ENCODE data around the gene NUP160. TPM values are rescaled to one million over a fixed set of nuclear protein-coding genes. Genes with fewer than 3 reads are reported as not detected.

NUP160 gene
- total RNA-seq, 6 experiments from 2014 or later, result 9.5 to 14.3 (median 11.2) TPM

DNA sequence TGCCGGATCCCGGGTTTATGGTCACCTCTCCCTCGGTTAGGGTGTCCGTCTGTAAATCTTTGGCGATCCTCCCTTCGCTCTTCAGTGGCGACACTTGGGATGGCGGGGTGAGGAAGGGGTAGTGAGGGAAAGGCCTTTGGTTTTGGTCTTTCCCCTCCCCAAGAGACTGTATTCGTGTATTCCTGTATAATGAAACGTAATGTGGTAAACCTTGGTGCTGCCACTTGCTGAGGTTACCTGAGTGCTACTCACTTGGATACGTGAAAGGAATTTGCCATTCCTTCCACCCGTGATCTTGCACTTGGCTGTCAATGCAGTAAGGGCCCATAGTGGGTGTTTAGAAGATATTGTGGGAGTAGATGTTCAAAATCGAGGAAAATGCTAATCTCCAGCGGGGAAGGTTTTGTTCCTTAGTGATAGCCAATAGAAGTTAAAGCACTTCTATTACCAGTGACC is 578 bp upstream of the NUP160 start:
- ATAC-seq (no peak), DNase-seq (no peak)
- Histone ChIP-seq H3K27me3 (no peaks in the 10 kb centered on the region), H3K4me3 (peak overlapping the region; percentile 76 to 89 (median 85)), H3K4me1 (peaks cover 0 to 7% (median 3%) of the 10 kb centered on the region in 4 donors), H3K27ac (peak overlapping the region; percentile 80 to 93 (median 85)), H3K36me3 (peaks cover 0 to 10% (median 2%) of the 10 kb centered on the region in 4 donors), H3K9me3 (no peaks in the 10 kb centered on the region)
- intact Hi-C loops (cut with DNase I), result no loop called here
- TF ChIP-seq, protein P1, sequence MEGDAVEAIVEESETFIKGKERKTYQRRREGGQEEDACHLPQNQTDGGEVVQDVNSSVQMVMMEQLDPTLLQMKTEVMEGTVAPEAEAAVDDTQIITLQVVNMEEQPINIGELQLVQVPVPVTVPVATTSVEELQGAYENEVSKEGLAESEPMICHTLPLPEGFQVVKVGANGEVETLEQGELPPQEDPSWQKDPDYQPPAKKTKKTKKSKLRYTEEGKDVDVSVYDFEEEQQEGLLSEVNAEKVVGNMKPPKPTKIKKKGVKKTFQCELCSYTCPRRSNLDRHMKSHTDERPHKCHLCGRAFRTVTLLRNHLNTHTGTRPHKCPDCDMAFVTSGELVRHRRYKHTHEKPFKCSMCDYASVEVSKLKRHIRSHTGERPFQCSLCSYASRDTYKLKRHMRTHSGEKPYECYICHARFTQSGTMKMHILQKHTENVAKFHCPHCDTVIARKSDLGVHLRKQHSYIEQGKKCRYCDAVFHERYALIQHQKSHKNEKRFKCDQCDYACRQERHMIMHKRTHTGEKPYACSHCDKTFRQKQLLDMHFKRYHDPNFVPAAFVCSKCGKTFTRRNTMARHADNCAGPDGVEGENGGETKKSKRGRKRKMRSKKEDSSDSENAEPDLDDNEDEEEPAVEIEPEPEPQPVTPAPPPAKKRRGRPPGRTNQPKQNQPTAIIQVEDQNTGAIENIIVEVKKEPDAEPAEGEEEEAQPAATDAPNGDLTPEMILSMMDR (IDR thresholded peaks at IDR 0.05), result no peak
- no peak for TF ChIP-seq POLR2A (IDR thresholded peaks at IDR 0.05)
- 7% methylated on average over 8 of the region's 14 CpGs for WGBS (ENCODE audit: insufficient coverage, low coverage, low lambda C conversion rate, missing lambda C conversion rate)

DNA sequence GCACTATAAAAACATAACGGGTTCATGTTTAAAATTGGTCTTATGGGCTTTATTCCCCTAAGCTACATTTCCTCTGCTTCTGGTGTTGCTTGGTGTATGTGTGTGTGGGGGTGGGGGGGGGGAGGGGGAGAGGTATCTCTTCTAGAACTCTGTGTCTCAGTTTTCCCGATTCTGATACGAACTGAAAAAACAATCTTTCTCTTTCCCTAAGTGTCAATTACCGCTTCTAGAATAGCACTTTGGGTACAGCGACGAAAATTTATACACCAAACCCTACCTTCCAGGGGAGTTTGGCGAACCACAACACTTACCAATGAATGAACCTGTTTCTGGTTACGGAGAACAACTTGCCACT is 636 bp downstream of the NUP160 start:
- 5% methylated on average over 8 of the region's 8 CpGs for WGBS (ENCODE audit: insufficient coverage, low coverage, low lambda C conversion rate, missing lambda C conversion rate)
- Histone ChIP-seq H3K4me3 (peak overlapping the region; percentile 76 to 89 (median 85)), H3K36me3 (peaks cover 0 to 22% (median 6%) of the 10 kb centered on the region in 4 donors), H3K4me1 (peaks cover 0 to 7% (median 3%) of the 10 kb centered on the region in 4 donors), H3K27ac (peak overlapping the region; percentile 80 to 93 (median 85)), H3K27me3 (no peaks in the 10 kb centered on the region), H3K9me3 (no peaks in the 10 kb centered on the region)
- intact Hi-C loops (cut with DNase I), result no loop called here
- ATAC-seq (no peak), DNase-seq (peak in 1 of 3 donors; percentile 39)
- TF ChIP-seq POLR2A (IDR thresholded peaks at IDR 0.05), result no peak
- TF ChIP-seq, protein P1 (IDR thresholded peaks at IDR 0.05), result no peak

DNA sequence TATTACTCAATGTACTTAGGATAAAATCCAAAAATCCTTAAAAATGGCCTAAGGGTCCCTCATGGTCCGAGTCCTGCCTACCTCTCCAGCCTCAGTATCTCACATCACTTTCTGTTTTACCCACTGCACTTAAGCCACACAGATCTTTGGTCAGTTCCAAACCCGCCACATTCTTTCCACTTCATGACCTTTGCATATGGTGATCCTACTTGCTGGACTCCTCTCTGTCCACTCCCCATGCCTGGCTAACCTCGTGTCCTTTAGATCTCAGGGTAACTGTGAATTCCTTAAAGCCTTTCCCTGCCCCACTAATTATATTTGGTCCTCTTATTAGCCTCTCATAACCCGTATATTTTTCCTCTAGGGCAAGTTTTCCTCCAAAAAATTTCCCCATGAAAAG is 1.2 kb downstream of the NUP160 start:
- H3K36me3 ChIP-seq, result peaks cover 0 to 24% (median 6%) of the 10 kb centered on the region in 4 donors
- 58% methylated on average over 4 of the region's 4 CpGs for WGBS (ENCODE audit: insufficient coverage, low coverage, low lambda C conversion rate, missing lambda C conversion rate)
- H3K27me3 ChIP-seq, result no peaks in the 10 kb centered on the region
- peaks cover 0 to 7% (median 3%) of the 10 kb centered on the region in 4 donors for H3K4me1 ChIP-seq
- ATAC-seq (no peak), DNase-seq (no peak)
- no peaks in the 10 kb centered on the region for H3K9me3 ChIP-seq
- no peak overlapping the region for H3K27ac ChIP-seq
- H3K4me3 ChIP-seq, result peak overlapping the region in 1 of 3 donors; percentile 76
- no peak for TF ChIP-seq POLR2A (IDR thresholded peaks at IDR 0.05)
- TF ChIP-seq, protein P1 (IDR thresholded peaks at IDR 0.05), result no peak
- intact Hi-C loops (cut with DNase I), result no loop called here

DNA sequence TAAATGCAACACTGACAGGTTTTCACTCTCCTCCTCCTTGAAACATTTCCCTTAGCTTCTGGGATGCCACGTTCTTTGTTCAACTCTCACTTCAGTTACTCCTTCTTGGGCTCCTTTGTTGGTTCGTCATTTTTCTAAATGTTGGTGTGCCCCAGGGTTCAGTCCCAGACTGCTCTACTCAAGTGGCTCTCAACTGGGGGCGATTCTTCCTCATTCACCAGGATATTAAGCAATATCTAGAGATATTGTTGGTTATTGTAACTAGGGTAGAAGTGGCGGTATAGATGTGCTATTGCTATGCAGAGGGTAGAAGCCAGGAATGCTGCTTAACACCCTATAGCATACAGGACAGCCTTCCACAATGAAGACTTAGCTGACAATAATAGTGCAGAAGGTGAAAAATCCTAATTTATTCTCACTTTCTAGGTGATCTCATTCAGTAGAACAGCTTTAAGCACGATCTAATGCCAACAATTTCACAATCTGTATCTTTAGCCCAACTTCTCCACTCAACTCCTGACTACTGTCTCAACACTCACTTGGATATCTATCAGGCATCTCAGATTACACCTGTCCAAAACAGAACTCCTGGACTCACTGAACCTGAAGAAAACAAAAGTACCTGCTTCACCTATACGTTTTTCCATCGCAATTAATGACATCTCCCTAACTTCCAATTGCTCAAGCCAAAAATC is 4.6 kb downstream of the NUP160 start:
- peaks cover 4 to 51% (median 18%) of the 10 kb centered on the region in 4 donors for H3K36me3 ChIP-seq
- no peak for ATAC-seq
- intact Hi-C loops (cut with DNase I), result no loop called here
- no peak for TF ChIP-seq POLR2A (IDR thresholded peaks at IDR 0.05)
- TF ChIP-seq, protein P1 (IDR thresholded peaks at IDR 0.05), result no peak
- H3K9me3 ChIP-seq, result no peaks in the 10 kb centered on the region
- no peaks in the 10 kb centered on the region for H3K27me3 ChIP-seq
- 63% methylated on average over 7 of the region's 7 CpGs for WGBS (ENCODE audit: insufficient coverage, low coverage, low lambda C conversion rate, missing lambda C conversion rate)
- no peak for DNase-seq
- no peak overlapping the region for H3K27ac ChIP-seq
- peaks cover 0 to 7% (median 3%) of the 10 kb centered on the region in 4 donors for H3K4me1 ChIP-seq
- no peak overlapping the region for H3K4me3 ChIP-seq

Measured in right lobe of liver (tissue), 6 donors.